Ishikawa (cell line): ENCODE results near the gene C15orf39.

Source experiments
- CREB1 ChIP-seq: IDR thresholded peaks from 2 replicates; pipeline ENCODE4 v1.6.1; 2012; ENCODE audit warnings: low read depth
- EP300 ChIP-seq: IDR thresholded peaks from 2 replicates; pipeline ENCODE4 v1.6.1; 2012; ENCODE audit warnings: borderline replicate concordance
- FOXM1 ChIP-seq: IDR thresholded peaks from 2 replicates; pipeline ENCODE4 v1.6.1; 2012; ENCODE audit warnings: low read depth, borderline replicate concordance

DNA sequence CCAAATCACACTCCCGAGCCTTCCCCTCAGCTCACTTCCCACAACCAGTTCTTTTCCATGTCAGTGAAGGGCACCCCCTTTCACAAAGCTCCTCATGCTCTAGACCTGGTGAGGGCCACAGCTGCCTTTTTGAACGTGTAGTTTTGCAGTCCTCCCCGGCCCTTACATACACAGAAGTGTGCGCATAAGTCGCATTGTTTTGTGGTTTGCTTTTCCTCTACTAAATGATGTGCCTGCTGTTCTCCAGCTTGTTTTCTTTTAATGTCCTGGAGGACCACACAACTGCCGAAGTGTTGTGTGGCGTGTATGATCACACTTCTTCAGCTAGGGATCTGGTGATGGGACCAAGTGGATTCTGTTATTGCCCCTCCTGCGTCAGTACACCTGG, 7.6 kb downstream of the C15orf39 start:
- no peak for TF ChIP-seq CREB1
- no peak for TF ChIP-seq EP300
- TF ChIP-seq FOXM1 = no peak
